HepG2 (cell line): ENCODE results near the gene SEC23IP. TPM values are rescaled to one million over a fixed set of nuclear protein-coding genes. Genes with fewer than 3 reads are reported as not detected.

Experiments
- ATAC-seq: fragments of 200-7000 bp; cut with Tn5 transposase; 3 replicates; pipeline ENCODE4 v1.9.1; 2020; ENCODE audit warnings: mild to moderate bottlenecking, moderate library complexity
- BruUV-seq: library from RNA; stranded (reverse); fragments of 400-500 nt; replicated peaks from 2 replicates; lab custom pipeline; 2021; lab: Mats Ljungman, UMichigan
- CTCF ChIA-PET: fragments of 300-600 bp; formaldehyde crosslinking; extraction: SDS; loops from one replicate; lab custom pipeline; 2021; ENCODE audit warnings: low total read pairs, inconsistent platforms, low intra/inter-chr PET ratio; lab: Yijun Ruan, JAX
- POLR2A ChIA-PET: fragments of 350-600 bp; sonication (Branson Sonifier 250); formaldehyde crosslinking; loops from one replicate; lab custom pipeline; 2020; ENCODE audit warnings: antibody characterized with exemption, inconsistent platforms; lab: Yijun Ruan, JAX
- DNase-seq: peaks from one replicate; pipeline ENCODE4 v3.0.0-alpha.2; 2015; ENCODE audit warnings: low spot score
- FAIRE-seq: peaks from 3 replicates; lab custom pipeline; 2011; peaks lifted over from hg19 to GRCh38; lab: Jason Lieb, UNC
- H2AFZ ChIP-seq: one replicate; pipeline ENCODE4 v1.6.1; 2011; ENCODE audit warnings: low read length, inconsistent platforms
- H3K27ac ChIP-seq: fragments of 300-600 bp; 3 replicates; pipeline ENCODE4 v1.8.0; 2011; ENCODE audit warnings: mixed run types, mild to moderate bottlenecking, mixed read lengths, low read length, inconsistent platforms; ENCODE audit not compliant: insufficient read depth; ENCODE audit errors: extremely low read length
- H3K27me3 ChIP-seq, 2 experiments: fragments of 200-600 bp in 1 of 2; 2 replicates in 1 of 2; 3 replicates in 1 of 2; pipeline versions ENCODE4 v1.6.0 to v1.8.0; 2011; ENCODE audit warnings: low read length in 2 of 2, mild to moderate bottlenecking in 2 of 2, moderate library complexity in 2 of 2, inconsistent platforms in 1 of 2; ENCODE audit not compliant: insufficient read depth in 2 of 2, control insufficient read depth in 1 of 2
- H3K36me3 ChIP-seq, 2 experiments: fragments of 200-600 bp in 1 of 2; replicated peaks in 1 of 2; 2 replicates in 1 of 2; 3 replicates in 1 of 2; pipeline versions ENCODE4 v1.5.1 to v1.8.0; 2011; ENCODE audit warnings: low read length in 2 of 2, inconsistent platforms in 1 of 2; ENCODE audit not compliant: insufficient read depth in 2 of 2, control insufficient read depth in 1 of 2
- H3K4me1 ChIP-seq: 2 replicates; pipeline ENCODE4 v1.5.1; 2012; ENCODE audit warnings: low read length, inconsistent platforms; ENCODE audit not compliant: insufficient read depth
- H3K4me2 ChIP-seq: 2 replicates; pipeline ENCODE4 v1.6.0; 2011; ENCODE audit warnings: low read depth, low read length, inconsistent platforms
- H3K4me3 ChIP-seq, 3 experiments: fragments of 200-600 bp in 1 of 3; sonication (generic), shearing (Covaris generic) in 1 of 3; replicated peaks in 1 of 3; 2 replicates each; pipeline ENCODE4 v1.5.1; 2011 to 2016; ENCODE audit warnings: low read length in 3 of 3, inconsistent platforms in 2 of 3, low read depth in 2 of 3, mild to moderate bottlenecking in 2 of 3, control low read depth in 1 of 3, mixed read lengths in 1 of 3; ENCODE audit not compliant: insufficient read depth in 1 of 3
- H3K79me2 ChIP-seq: one replicate; pipeline ENCODE4 v1.6.1; 2011; ENCODE audit warnings: low read length, inconsistent platforms; ENCODE audit not compliant: insufficient read depth
- H3K9ac ChIP-seq: 2 replicates; pipeline ENCODE4 v1.6.0; 2011; ENCODE audit warnings: mild to moderate bottlenecking, low read depth, low read length, inconsistent platforms; ENCODE audit not compliant: insufficient read depth
- H3K9me3 ChIP-seq: 2 replicates; pipeline ENCODE4 v1.5.1; 2012; ENCODE audit warnings: mild to moderate bottlenecking, low read length
- H4K20me1 ChIP-seq: 2 replicates; pipeline ENCODE4 v1.6.0; 2011; ENCODE audit warnings: inconsistent platforms, mild to moderate bottlenecking, low read length, moderate library complexity; ENCODE audit not compliant: insufficient read depth
- CAMTA2 ChIP-seq: sonication (generic); formaldehyde crosslinking; IDR thresholded peaks from 2 replicates; pipeline ENCODE4 v1.4.0; 2020; ENCODE audit warnings: mild to moderate bottlenecking, missing genetic modification reagents, borderline replicate concordance
- DNMT1 ChIP-seq: sonication (generic); formaldehyde crosslinking; IDR thresholded peaks from 2 replicates; pipeline ENCODE4 v1.5.1; 2020; ENCODE audit warnings: mild to moderate bottlenecking, missing genetic modification reagents
- FOXP4 ChIP-seq: sonication (generic); formaldehyde crosslinking; IDR thresholded peaks from 2 replicates; pipeline ENCODE4 v1.4.0; 2020; ENCODE audit warnings: missing genetic modification reagents
- GZF1 ChIP-seq: sonication (generic); formaldehyde crosslinking; IDR thresholded peaks from 2 replicates; pipeline ENCODE4 v1.5.1; 2020; ENCODE audit warnings: mild to moderate bottlenecking, missing genetic modification reagents
- HNRNPK ChIP-seq: fragments of 200-400 bp; formaldehyde crosslinking; IDR thresholded peaks from 2 replicates; pipeline ENCODE4 v1.6.1; 2018; ENCODE audit warnings: low read length, low read depth, moderate library complexity, mild to moderate bottlenecking; ENCODE audit not compliant: poor library complexity, severe bottlenecking
- MAFK ChIP-seq, 2 experiments: IDR thresholded peaks in 1 of 2; conservative IDR thresholded peaks in 1 of 2; 2 replicates each; pipeline ENCODE4 v1.6.1; 2011; ENCODE audit warnings: improper control_type of control experiment in 2 of 2, low read length in 2 of 2
- MED13 ChIP-seq: sonication (generic); formaldehyde crosslinking; IDR thresholded peaks from 2 replicates; pipeline ENCODE4 v1.5.0; 2020; ENCODE audit warnings: missing genetic modification reagents
- SP5 ChIP-seq: IDR thresholded peaks from 2 replicates; pipeline ENCODE4 v1.6.1; 2016; ENCODE audit warnings: low read depth, borderline replicate concordance
- STAG1 ChIP-seq: sonication (generic); formaldehyde crosslinking; IDR thresholded peaks from 2 replicates; pipeline ENCODE4 v1.4.0; 2020; ENCODE audit warnings: missing genetic modification reagents
- TCF7L2 ChIP-seq: IDR thresholded peaks from 2 replicates; pipeline ENCODE4 v1.6.1; 2011; ENCODE audit warnings: mild to moderate bottlenecking, low read depth, low read length, moderate library complexity
- TRIM24 ChIP-seq: sonication (generic); formaldehyde crosslinking; IDR thresholded peaks from 2 replicates; pipeline ENCODE4 v1.8.0; 2022; ENCODE audit warnings: mild to moderate bottlenecking, missing genetic modification reagents
- ZBTB38 ChIP-seq: sonication (generic); formaldehyde crosslinking; IDR thresholded peaks from 2 replicates; pipeline ENCODE4 v1.5.1; 2020; ENCODE audit warnings: mild to moderate bottlenecking, missing genetic modification reagents
- ZNF343 ChIP-seq: sonication (generic); formaldehyde crosslinking; IDR thresholded peaks from 2 replicates; pipeline ENCODE4 v1.4.0; 2020; ENCODE audit warnings: mild to moderate bottlenecking, missing genetic modification reagents
- ZNF570 ChIP-seq: sonication (generic); formaldehyde crosslinking; IDR thresholded peaks from 2 replicates; pipeline ENCODE4 v1.4.0; 2020; ENCODE audit warnings: mild to moderate bottlenecking, missing genetic modification reagents, borderline replicate concordance
- ZNF691 ChIP-seq: sonication (generic); formaldehyde crosslinking; IDR thresholded peaks from 2 replicates; pipeline ENCODE4 v1.4.0; 2020; ENCODE audit warnings: missing genetic modification reagents, low read depth, mild to moderate bottlenecking, borderline replicate concordance
- WGBS: methylation state at CpG from one replicate; pipeline ENCODE4 v1.1.6; 2017; ENCODE audit warnings: low lambda C conversion rate; 5-methylcytosine and 5-hydroxymethylcytosine counted together
- in situ Hi-C: cut with HindIII; loops from 2 replicates; pipeline ENCODE4 v1.10.0; 2017; ENCODE audit warnings: low pct_unique_long_range_greater_than_20kb; ENCODE audit not compliant: extremely low pct_ligation_motif_present
- intact Hi-C: fragments of 100-400 bp; cut with micrococcal nuclease; formaldehyde crosslinking; loops from one replicate; pipeline ENCODE4 v1.10.0; 2022; ENCODE audit not compliant: unreplicated experiment
- polyA plus RNA-seq, 8 experiments: library from polyadenylated mRNA; depleted of rRNA in 3 of 8; stranded (reverse) in 7 of 8; unstranded in 1 of 8; fragments of >200 nt; fragmentation: Illumina TruSeq in 4 of 8; extraction: Trizol in 4 of 8; gene quantifications; 2 replicates each; pipeline versions ENCODE4 v1.2.1 to v1.2.3, GENCODE V29; 2011 to 2016; ENCODE audit warnings: low read depth in 4 of 8, missing spikeins in 1 of 8, mixed read lengths in 1 of 8; ENCODE audit not compliant: insufficient read depth in 1 of 8
- total RNA-seq, 5 experiments: library from RNA; depleted of rRNA; stranded (reverse); fragments of >200 nt; fragmentation: Illumina TruSeq; extraction: Trizol; gene quantifications; 2 replicates each; pipeline ENCODE4 v1.2.3, GENCODE V29; 2016; ENCODE audit warnings: low read depth in 1 of 5

Gene SEC23IP
- total and polyA plus RNA-seq, 2 of the 13 experiments (the other 11 are each of a cell fraction or from before 2014, with no cell fraction given), result 32.3 to 57.7 TPM

GRCh38 chr10:119917777-119918176, 25.2 kb downstream of the SEC23IP start:
- CTCF ChIA-PET, result no interaction called here
- no peak for ATAC-seq
- H3K9me3 ChIP-seq, result no peaks in the 10 kb centered on the region
- in situ Hi-C loops (no loop called here), intact Hi-C loops (no loop called here)
- no peaks in the 10 kb centered on the region for H3K27me3 ChIP-seq
- no TSS peak for BruUV-seq
- no peaks in the 10 kb centered on the region; the same call in 1 of the 2 replicates for H4K20me1 ChIP-seq
- POLR2A ChIA-PET, result no interaction called here
- no peak overlapping the region for H3K4me3 ChIP-seq
- no peak for FAIRE-seq
- no peaks in the 10 kb centered on the region for H3K79me2 ChIP-seq
- TF ChIP-seq FOXP4 (CRISPR knock-in tag) (no peak), STAG1 (CRISPR knock-in tag) (0 out of 2 replicates have a peak, but pooled peaks have one; percentile 13), ZNF691 (CRISPR knock-in tag) (no peak)
- no peak overlapping the region for H2AFZ ChIP-seq
- H3K9ac ChIP-seq, result no peak overlapping the region
- 95% methylated on average over 3 of the region's 3 CpGs for WGBS
- no peak overlapping the region for H3K27ac ChIP-seq
- H3K4me2 ChIP-seq, result no peak overlapping the region
- no peak for DNase-seq
- peaks cover 18 to 74% of the 10 kb centered on the region in 2 experiments for H3K36me3 ChIP-seq
- H3K4me1 ChIP-seq, result no peaks in the 10 kb centered on the region

GRCh38 chr10:119919271-119919670, 26.7 kb downstream of the SEC23IP start:
- no peak overlapping the region for H3K27ac ChIP-seq
- peaks cover 17 to 67% of the 10 kb centered on the region in 2 experiments for H3K36me3 ChIP-seq
- no peak for DNase-seq
- TF ChIP-seq MED13 (CRISPR knock-in tag) (no peak), MAFK (conservative IDR thresholded peaks at IDR 0.05 in 1 of 2, IDR thresholded peaks at IDR 0.05 in 1 of 2; ENCODE audit: low read length in 2 of 2) (no peak), GZF1 (CRISPR knock-in tag) (no peak), TCF7L2 (no peak), TRIM24 (no peak), ZBTB38 (CRISPR knock-in tag) (no peak), ZNF343 (no peak), DNMT1 (no peak), SP5 (CRISPR knock-in tag) (no peak), HNRNPK (no peak), ZNF570 (CRISPR knock-in tag) (no peak), CAMTA2 (CRISPR knock-in tag) (no peak)
- in situ Hi-C loops (no loop called here), intact Hi-C loops (no loop called here)
- ChIA-PET POLR2A (no interaction called here), CTCF (no interaction called here)
- no peak for ATAC-seq
- no TSS peak for BruUV-seq
- H3K4me2 ChIP-seq, result no peak overlapping the region
- H2AFZ ChIP-seq, result no peak overlapping the region
- no peak overlapping the region for H3K4me3 ChIP-seq
- no peak overlapping the region for H3K9ac ChIP-seq
- H3K9me3 ChIP-seq, result no peaks in the 10 kb centered on the region
- no peaks in the 10 kb centered on the region; the same call in 1 of the 2 replicates for H4K20me1 ChIP-seq
- no peaks in the 10 kb centered on the region for H3K4me1 ChIP-seq
- 100% methylated on average over 3 of the region's 3 CpGs for WGBS
- H3K27me3 ChIP-seq, result no peaks in the 10 kb centered on the region
- no peaks in the 10 kb centered on the region for H3K79me2 ChIP-seq
- FAIRE-seq, result no peak
